ENCODE measurements around the gene PDLIM7.

PDLIM7 gene

DNA sequence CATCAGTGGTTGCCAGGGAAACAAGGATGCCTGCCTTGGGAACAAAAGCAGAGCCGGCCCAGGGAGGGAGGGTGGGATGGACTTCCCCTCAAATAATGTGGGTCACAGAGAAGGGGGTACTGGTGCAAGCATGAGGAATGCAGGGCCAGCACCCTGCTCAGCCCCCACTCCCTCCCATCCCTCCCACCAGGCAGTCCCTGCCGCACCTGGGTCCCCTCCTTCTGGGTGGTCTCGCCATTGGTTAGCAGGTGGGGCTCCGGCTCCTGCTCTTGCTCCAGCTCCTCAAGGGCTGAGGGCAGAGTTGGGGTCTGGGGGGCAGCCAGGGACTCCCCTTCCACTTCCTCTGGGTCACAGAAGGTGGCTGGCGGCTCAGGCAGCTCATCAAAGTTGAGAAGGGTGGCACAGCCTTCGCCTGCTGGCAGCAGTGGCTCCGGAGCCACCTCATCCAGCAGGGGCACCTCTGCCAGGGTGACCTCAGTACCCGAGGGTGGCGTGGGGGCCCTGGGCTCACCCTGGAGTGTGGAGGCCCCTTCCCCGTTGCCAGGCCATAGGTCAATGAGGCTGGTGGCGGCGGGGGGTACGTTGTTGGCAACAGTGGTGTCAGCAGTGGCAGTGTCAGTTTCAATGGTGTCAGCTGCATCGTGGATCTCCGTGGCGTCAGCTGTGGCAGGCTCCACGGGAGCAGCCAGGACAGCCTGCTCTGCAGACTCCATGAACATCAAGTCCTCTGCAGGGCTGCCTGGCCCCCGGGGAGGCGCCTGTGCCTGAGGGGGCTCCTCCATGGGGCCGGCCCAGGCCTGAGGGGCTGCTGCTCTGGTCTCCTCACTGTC lies 39.3 kb downstream of the PDLIM7 start:
- no peak overlapping the region for H3K4me3 ChIP-seq (ENCODE audit: low read depth, low read length)
- H2AFZ ChIP-seq = no peak overlapping the region
- no peaks in the 10 kb centered on the region for H3K36me3 ChIP-seq (ENCODE audit: control insufficient read depth, insufficient read depth, low read length)
- no peaks in the 10 kb centered on the region for H3K79me2 ChIP-seq
- no peaks in the 10 kb centered on the region for H3K9me3 ChIP-seq (ENCODE audit: control insufficient read depth, low read length)
- TF ChIP-seq, protein P1, sequence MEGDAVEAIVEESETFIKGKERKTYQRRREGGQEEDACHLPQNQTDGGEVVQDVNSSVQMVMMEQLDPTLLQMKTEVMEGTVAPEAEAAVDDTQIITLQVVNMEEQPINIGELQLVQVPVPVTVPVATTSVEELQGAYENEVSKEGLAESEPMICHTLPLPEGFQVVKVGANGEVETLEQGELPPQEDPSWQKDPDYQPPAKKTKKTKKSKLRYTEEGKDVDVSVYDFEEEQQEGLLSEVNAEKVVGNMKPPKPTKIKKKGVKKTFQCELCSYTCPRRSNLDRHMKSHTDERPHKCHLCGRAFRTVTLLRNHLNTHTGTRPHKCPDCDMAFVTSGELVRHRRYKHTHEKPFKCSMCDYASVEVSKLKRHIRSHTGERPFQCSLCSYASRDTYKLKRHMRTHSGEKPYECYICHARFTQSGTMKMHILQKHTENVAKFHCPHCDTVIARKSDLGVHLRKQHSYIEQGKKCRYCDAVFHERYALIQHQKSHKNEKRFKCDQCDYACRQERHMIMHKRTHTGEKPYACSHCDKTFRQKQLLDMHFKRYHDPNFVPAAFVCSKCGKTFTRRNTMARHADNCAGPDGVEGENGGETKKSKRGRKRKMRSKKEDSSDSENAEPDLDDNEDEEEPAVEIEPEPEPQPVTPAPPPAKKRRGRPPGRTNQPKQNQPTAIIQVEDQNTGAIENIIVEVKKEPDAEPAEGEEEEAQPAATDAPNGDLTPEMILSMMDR (IDR thresholded peaks at IDR 0.05) = no peak
- H3K27ac ChIP-seq = peak overlapping the region; percentile 15
- no peak overlapping the region for H3K9ac ChIP-seq
- H3K4me1 ChIP-seq = peaks cover 8% of the 10 kb centered on the region
- H3K27me3 ChIP-seq (ENCODE audit: control insufficient read depth, insufficient read depth, low read length) = peaks cover 4% of the 10 kb centered on the region
- no peak overlapping the region for H3K4me2 ChIP-seq (ENCODE audit: low read length)

DNA sequence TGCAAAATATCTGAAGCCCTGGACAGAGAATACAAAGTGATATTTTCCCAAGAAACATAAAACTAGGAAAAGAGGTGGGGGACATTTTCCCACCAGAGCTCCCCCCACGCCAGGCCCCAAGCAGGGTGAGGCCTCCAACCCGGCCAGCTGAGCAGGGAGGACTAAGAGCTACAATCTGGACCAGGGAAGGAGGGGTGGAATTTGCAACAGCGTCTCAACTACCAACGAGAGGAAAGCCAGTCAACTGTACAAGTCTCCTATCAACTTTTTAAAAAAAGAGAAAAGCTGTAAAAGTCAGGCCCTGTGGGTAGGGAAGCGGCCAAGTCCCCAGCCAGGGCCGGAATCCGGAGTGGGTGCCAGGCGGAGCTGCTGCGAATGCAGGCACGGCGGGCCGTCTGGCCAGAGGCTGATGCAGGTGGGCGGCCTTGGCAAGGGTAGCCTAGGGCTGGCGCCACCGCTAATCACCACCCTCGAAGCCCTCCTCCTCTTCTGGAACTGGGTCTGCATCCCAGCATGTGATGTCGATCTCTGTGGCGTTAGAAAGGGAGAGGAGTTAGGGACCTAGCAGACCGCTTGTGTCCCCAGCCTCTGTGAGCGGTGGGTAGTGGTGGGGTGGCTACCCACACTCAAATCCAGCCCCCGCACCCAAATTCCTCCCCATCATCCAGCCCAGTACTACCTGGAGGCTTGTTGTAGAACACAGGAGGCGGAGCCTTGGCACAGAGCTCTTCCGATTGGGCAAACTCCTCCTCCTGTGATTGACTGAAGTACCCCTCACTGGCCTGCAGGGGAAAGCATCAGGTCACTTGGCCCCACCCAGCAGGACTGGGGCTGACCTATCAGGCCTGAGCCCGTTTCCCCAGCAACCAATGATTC lies 40.2 kb downstream of the PDLIM7 start:
- Histone ChIP-seq H3K9ac (no peak overlapping the region), H3K4me1 (peaks cover 8% of the 10 kb centered on the region), H3K79me2 (no peaks in the 10 kb centered on the region), H3K27ac (peak overlapping the region; percentile 11), H3K27me3 (ENCODE audit: control insufficient read depth, insufficient read depth, low read length) (peaks cover 4% of the 10 kb centered on the region), H3K4me2 (ENCODE audit: low read length) (no peak overlapping the region), H2AFZ (no peak overlapping the region), H3K4me3 (ENCODE audit: low read depth, low read length) (no peak overlapping the region), H3K9me3 (ENCODE audit: control insufficient read depth, low read length) (no peaks in the 10 kb centered on the region), H3K36me3 (ENCODE audit: control insufficient read depth, insufficient read depth, low read length) (no peaks in the 10 kb centered on the region)
- TF ChIP-seq, protein P1 (IDR thresholded peaks at IDR 0.05) = peak; percentile 79

DNA sequence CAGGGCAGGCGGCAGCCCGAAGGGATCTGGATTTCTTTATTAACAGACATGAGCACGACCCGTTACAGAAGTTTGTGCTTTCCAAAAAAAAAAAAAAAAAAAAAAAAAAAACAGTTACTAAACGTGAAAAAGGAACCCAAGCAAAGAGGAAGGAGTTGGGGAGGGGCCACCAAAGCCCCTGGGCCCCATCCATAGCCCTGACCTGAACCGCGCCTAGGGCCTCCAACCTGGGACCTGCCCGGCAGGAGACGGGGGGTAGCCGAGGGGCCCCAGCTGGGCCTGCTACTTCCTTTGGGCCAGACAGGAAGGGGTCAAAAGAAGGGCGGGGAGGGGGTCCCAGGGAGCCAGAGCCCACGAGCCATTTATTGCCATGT lies 40.8 kb downstream of the PDLIM7 start:
- H3K4me3 ChIP-seq (ENCODE audit: low read depth, low read length) = no peak overlapping the region
- no peak overlapping the region for H3K4me2 ChIP-seq (ENCODE audit: low read length)
- H3K9ac ChIP-seq = no peak overlapping the region
- H3K4me1 ChIP-seq = peaks cover 8% of the 10 kb centered on the region
- H3K27me3 ChIP-seq (ENCODE audit: control insufficient read depth, insufficient read depth, low read length) = peaks cover 4% of the 10 kb centered on the region
- H3K27ac ChIP-seq = peak overlapping the region; percentile 11
- no peak overlapping the region for H2AFZ ChIP-seq
- H3K79me2 ChIP-seq = no peaks in the 10 kb centered on the region
- TF ChIP-seq, protein P1 (IDR thresholded peaks at IDR 0.05) = no peak
- H3K9me3 ChIP-seq (ENCODE audit: control insufficient read depth, low read length) = no peaks in the 10 kb centered on the region
- H3K36me3 ChIP-seq (ENCODE audit: control insufficient read depth, insufficient read depth, low read length) = no peaks in the 10 kb centered on the region

DNA sequence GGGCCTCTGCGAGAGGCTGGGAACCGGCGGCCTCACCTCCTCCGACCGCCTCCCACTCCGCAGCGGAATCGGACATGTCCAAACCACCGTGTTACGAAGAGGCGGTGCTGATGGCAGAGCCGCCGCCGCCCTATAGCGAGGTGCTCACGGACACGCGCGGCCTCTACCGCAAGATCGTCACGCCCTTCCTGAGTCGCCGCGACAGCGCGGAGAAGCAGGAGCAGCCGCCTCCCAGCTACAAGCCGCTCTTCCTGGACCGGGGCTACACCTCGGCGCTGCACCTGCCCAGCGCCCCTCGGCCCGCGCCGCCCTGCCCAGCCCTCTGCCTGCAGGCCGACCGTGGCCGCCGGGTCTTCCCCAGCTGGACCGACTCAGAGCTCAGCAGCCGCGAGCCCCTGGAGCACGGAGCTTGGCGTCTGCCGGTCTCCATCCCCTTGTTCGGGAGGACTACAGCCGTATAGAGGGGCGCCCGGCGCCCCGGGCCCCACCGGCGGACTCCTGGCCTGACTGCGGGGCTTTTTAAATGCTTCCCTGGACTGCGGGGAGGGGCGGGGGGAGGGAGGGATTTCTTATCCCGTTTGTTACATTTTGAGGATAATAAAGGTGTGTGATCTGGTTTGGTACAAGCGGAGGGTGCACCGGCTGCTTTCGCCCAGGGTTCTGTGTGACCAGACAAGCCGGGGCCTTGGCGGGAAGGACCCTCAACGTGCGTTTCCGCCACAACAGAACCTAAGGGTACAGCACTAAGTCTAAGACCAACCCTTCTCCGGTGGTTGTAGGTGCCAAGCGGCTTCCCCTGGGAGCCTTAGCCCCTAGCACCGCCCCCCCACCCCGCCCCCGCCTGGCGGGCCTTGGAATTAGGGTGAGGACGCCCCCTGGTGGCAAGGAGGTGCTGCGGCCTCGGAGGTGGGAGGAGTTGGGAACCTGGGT lies 41.5 kb downstream of the PDLIM7 start:
- H3K27ac ChIP-seq = peak overlapping the region; percentile 76
- H3K79me2 ChIP-seq = no peaks in the 10 kb centered on the region
- TF ChIP-seq, protein P1 (IDR thresholded peaks at IDR 0.05) = peak; percentile 90
- peaks cover 4% of the 10 kb centered on the region for H3K27me3 ChIP-seq (ENCODE audit: control insufficient read depth, insufficient read depth, low read length)
- no peaks in the 10 kb centered on the region for H3K9me3 ChIP-seq (ENCODE audit: control insufficient read depth, low read length)
- no peak overlapping the region for H3K9ac ChIP-seq
- no peaks in the 10 kb centered on the region for H3K36me3 ChIP-seq (ENCODE audit: control insufficient read depth, insufficient read depth, low read length)
- peak overlapping the region; percentile 60 for H3K4me3 ChIP-seq (ENCODE audit: low read depth, low read length)
- peak overlapping the region; percentile 96 for H3K4me2 ChIP-seq (ENCODE audit: low read length)
- peak overlapping the region; percentile 63 for H2AFZ ChIP-seq
- peaks cover 8% of the 10 kb centered on the region for H3K4me1 ChIP-seq
